DMS153 treated with DMSO at 0.1 percent for 48 hours (cell line): ENCODE measurements around the gene FBXO5.
"Not testable (repeated sequence)": the region's sequence is repeated elsewhere in the genome, so short reads cannot be mapped to it uniquely, and the experiment has no call there.

ENCODE experiments used
- DNase-seq: peaks from one replicate; lab custom pipeline; 2025; ENCODE audit not compliant: unreplicated experiment; lab: John Stamatoyannopoulos, UW

FBXO5 gene

DNA sequence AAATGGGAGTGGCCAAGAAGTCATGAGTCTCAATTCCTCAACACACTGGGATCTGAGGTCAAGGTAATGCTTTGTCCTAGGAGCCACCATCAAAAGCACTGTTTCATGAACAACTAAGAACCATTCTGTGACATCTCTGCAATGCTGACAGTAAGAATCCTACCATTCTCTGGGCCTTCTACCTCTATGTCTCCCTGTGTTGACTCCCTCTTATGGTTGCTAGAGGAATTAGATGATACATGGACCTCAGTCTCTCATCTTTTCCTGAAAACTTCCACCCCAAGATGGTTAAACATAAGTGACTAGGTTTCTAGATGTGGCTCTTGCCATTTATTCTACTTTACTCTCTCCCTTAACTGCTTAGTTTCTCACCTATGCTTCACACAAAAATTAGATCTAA, 10.6 kb upstream of the FBXO5 start:
- DNase-seq, result no peak

DNA sequence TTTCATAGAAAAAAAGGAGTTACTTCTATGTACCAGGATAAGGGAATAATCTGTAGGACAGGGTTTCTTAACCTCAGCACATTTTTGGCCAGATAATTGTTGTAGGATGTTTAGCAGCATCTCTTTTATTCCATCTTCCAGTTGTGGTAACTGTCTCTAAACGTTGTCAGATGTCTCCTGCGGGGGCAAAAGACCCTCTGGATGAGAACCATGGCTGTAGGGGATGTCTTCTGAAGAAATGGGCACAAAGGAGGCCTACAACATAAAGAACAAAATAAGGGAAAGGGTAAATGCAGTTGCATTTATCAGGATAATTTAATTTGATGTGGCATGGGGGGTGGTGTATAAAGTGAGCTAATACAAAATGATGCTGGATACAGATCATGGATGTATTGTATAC, 4.1 kb upstream of the FBXO5 start:
- no peak for DNase-seq

GRCh38 chr6:152985300-152985699, 2.5 kb upstream of the FBXO5 start:
- DNase-seq, result not testable (repeated sequence)

GRCh38 chr6:152984513-152984872, 1.7 kb upstream of the FBXO5 start:
- no peak for DNase-seq

- no peak for DNase-seq
These were observed 1.0 kb upstream of the FBXO5 start for GRCh38 chr6:152983637-152984512.

- no peak for DNase-seq
These were observed 595 bp downstream of the FBXO5 start for GRCh38 chr6:152981989-152982903.

DNA sequence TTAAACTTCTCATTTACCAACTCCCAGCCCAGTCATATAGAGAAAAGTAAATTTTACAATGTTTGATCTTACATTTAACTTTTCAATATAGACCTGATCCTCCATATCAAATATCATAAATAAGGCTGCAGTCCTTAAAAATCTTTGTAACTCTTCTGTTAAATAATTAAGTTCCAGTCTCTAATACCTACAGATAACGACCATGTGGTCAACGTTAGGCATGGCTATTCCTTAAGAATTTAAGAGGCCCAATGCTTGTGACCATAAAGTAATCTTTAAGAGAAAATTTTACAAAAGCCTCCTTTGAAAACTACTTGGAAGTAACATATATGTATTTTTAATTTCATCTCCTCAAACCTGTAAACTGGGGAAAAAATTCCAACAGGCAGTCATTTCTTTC, 1.6 kb downstream of the FBXO5 start:
- no peak for DNase-seq

DNA sequence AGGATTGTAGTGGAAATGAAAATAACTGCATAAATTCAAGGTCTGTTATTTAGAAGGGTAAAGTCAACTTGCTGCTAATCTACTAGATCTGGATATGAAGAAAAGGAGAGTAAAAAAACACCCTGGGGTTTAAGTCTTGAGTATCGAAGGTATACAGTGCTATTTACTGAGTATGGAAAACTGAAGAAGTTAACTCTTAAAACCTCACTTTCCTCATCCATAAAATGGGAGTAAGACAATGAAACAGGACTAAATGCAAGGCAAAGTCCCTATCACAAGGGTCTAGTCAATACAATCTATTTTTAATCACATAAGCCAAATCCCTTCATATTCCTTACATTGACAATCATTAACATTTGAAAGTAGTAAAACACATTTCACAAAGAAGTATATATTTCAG, 2.2 kb downstream of the FBXO5 start:
- DNase-seq, result no peak

GRCh38 chr6:152979116-152979515, 3.7 kb downstream of the FBXO5 start:
- no peak for DNase-seq

DNA sequence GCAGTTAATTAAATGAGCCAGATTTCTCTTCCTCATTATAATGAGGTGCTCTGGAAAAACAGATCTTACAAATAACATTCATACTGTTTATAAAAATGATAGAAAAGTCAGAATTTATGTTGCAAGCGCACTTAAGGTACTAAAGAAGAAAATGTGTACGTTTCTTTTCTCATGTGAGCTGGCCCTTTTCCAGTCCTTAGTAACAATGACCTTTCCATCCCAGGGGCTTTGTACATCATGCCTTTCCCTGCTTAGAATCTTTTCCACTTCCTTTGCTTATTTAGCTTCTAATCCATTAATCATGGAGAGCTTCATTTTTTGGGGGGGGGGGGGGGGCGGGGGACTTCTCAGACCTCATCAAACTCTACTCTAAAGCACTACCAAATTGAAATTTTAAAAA, 4.8 kb downstream of the FBXO5 start:
- no peak for DNase-seq

DNA sequence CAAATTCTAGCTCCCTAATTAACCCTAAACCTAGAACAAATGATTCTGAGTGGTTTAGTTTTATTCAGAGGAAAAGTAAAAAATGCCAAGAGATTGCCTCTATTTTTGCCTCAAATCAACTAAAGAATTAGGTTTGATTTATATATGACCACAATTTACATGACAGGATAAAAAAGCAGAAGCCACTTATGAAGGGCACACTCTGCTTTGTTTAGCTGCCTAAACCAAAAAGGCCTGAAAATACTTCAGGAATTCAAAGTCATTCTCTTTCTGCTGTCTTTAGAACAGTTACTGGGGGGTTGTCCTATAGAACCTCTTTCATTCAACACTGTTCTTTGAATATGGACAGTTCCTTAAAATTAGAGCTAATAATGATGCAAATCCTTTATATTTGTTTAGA, 5.3 kb downstream of the FBXO5 start:
- no peak for DNase-seq

DNA sequence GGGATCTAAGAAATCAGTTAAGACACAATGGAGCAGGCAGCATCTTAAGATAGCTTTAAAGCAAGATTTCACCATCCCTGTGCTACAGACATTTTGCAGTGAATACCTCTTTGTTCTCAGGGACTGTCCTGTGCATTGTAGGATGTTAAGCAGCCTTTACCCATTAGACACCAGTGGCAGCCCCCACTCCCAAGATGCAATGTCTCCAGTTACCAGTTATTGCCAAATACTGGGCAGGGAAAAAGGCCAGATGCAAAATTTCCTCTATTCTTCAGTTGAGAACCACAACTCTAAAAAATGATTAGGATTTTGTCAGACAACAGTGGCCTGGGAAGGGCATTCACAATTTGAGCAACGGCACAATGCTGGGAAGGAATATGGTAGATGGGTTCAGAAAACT, 6.1 kb downstream of the FBXO5 start:
- no peak for DNase-seq

- no peak for DNase-seq
These were observed 7.5 kb downstream of the FBXO5 start for GRCh38 chr6:152975204-152975915.

DNA sequence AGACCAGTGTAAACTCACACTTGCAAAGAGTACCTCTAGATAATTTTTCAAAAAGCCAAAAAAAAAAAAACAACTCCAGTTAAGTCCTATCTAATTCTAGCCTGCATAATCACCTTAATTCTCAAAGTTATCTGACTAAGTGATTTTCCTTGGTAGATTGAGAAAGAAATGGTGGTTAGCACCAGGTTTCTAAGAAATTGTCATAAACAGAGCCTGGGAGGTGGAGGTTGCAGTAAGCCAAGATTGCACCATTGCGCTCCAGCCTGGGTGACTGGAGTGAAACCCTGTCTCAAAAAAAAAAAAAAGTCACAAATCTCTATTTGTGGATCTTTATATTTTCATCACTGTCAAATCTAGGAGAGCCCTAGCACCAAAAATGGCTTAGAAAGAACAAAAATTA, 8.9 kb downstream of the FBXO5 start:
- DNase-seq, result no peak

DNA sequence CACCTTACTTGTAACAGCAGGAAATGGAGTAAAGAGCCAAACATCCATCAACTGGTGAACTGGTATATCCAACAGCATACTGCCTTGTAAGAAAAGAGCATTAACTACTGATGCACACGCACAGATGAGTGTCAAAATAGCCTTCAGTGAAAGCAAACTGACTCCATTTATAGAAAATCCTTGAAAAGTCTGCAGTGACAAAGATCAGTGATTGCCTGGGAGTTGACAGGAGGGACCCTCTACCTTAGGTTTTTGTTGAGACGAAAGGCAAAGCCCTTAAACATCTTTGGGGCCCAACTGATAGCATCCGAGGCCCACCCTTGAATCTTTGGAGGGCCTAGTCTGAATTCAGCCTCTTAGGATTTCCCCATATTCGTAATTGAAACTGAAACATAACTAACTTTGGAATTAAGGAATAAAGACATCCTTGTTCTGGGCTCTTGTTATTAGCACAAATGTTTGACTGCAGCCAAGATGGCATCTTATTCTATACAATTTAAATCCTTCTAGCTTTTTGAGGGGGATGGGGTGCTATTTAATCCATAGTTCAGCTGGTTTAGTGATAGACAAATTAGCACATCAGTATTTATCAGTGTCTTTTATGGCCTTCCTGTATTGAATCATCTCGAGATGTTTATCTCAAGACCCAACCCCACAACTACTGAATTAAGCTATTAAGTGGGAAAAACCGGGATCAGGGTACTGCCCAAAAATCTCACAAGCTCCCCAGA, 13.0 kb downstream of the FBXO5 start:
- no peak for DNase-seq

DNA sequence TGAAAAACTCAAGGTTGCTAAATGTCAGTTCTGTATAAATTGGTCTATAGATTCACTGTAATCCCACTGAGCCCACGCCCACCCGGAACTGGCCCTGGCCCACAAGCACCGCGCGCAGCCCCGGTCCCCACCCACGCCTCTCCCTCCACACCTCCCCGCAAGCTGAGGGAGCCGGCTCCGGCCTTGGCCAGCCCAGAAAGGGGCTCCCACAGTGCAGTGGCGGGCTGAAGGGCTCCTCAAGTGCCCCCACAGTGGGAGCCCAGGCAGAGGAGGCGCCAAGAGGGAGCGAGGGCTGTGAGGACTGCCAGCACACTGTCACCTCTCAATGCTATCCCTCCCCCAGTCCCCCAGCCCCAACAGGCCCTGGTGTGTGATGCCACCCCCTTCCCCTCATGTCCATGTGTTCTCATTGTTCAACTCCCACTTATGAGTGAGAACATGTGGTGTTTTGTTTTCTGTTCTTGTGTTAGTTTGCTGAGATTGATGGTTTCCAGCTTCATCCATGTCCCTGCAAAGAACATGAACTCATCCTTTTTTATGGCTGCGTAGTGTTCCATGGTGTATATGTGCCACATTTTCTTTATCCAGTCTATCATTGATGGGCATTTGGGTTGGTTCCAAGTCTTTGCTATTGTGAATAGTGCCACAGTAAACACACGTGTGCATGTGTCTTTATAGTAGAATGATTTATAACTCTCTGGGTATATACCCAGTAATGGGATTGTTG, 16.5 kb downstream of the FBXO5 start:
- DNase-seq, result not testable (repeated sequence)

DNA sequence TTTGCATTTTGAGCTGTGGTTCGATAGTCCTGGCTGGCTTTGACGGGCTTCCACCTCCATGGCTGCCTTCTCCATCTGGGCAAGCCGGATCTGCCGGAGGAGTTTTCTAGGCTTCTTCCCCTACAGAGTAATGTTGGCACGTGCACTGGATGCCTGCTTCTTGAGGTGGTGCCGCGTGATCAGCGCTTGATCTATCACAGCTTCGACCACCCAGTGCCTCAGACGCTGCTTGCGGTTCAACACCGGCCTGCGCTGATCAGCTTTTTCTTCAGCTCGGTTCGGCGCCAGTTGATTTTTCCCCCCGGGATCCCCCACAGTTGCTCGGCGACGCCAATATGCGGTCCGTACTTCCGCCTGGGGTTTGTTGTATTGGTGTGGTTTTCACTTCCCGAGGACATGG, 23.5 kb downstream of the FBXO5 start:
- no peak for DNase-seq

GRCh38 chr6:152957796-152958195, 25.0 kb downstream of the FBXO5 start:
- DNase-seq, result no peak

DNA sequence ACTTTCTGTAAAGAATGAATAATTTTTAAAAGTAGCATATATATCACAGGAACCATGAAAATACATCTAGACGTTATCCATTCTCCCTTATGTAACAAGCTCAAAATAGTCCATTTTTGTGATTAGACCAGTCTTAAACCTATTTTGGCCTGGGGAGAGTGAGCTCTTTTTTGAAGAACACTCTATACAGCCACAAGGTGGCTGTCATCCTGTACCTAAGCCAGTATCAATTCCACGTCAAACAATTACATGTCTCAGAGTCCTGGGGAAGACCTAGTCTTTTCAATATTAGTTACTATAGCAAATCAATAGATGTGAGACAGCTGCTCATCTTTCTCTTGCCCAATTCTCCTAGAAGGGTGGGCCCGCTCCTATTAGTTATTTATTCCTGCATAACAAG, 28.4 kb downstream of the FBXO5 start:
- DNase-seq, result no peak

DNA sequence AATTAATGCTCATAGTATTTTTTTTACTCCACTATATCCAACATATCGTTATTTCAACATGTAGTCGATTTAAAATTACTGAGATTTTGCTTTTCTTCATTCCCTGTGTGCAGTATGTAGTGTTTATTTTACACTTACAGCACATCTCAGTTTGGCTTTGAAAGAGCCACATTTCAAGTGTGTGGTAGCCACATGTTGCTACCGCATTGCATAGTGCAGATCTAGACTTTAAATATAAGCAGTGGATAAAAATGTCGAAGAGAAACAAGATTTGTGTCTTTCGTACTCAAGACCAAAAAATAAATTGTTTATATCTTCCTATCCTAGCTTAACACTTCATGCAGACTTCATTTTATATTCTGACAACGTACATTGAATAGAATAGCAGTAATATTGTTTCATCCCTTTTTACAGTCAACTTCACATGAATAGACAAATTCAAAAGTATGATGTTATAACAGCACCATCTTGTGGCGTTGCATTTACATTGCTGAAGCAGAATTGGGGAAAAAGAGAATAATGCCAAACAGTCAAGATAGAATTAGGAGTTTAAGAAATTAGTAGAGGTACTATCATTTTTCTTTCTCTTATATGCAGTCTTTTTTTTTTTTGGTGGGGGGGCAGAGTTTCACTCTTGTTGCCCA, 29.9 kb downstream of the FBXO5 start:
- DNase-seq, result no peak
